Activated T-helper 1 cell treated with anti-CD3 and anti-CD28 coated beads, Interleukin-12 subunit alpha, Interleukin-12 subunit beta, Interleukin-2, Interleukin-4 antibody, amounts not matched to agents 30 ng/mL and 10 ng/mL and 1 ng/mL, durations not matched to agents 14 hours and 24 hours and 36 hours (primary cell): Measurements from ENCODE around the gene NLGN1. TPM values are rescaled to one million over a fixed set of nuclear protein-coding genes. Genes with fewer than 3 reads are reported as not detected.
"Not testable (repeated sequence)": the region's sequence is repeated elsewhere in the genome, so short reads cannot be mapped to it uniquely, and the experiment has no call there.

Experiments
- DNase-seq: peaks from one replicate; pipeline ENCODE4 v3.0.0; 2021; ENCODE audit warnings: low spot score
- H3K27ac Mint-ChIP-seq: one replicate; pipeline ENCODE4 v1.8.0; 2021; ENCODE audit warnings: mild to moderate bottlenecking, mixed read lengths
- H3K27me3 Mint-ChIP-seq: one replicate; pipeline ENCODE4 v1.8.0; 2022; ENCODE audit warnings: mild to moderate bottlenecking, moderate library complexity, mixed read lengths; ENCODE audit not compliant: insufficient read depth
- H3K36me3 Mint-ChIP-seq: one replicate; pipeline ENCODE4 v1.8.0; 2021; ENCODE audit warnings: low read depth, mixed read lengths
- H3K4me1 Mint-ChIP-seq: one replicate; pipeline ENCODE4 v1.8.0; 2021; ENCODE audit warnings: low read depth, mixed read lengths
- H3K4me3 Mint-ChIP-seq: one replicate; pipeline ENCODE4 v1.8.0; 2021; ENCODE audit warnings: mild to moderate bottlenecking, moderate library complexity, mixed read lengths
- H3K9me3 Mint-ChIP-seq: one replicate; pipeline ENCODE4 v1.8.0; 2021; ENCODE audit warnings: mixed read lengths
- intact Hi-C: fragments of 100-400 bp; cut with micrococcal nuclease; formaldehyde crosslinking; loops from one replicate; pipeline ENCODE4 v1.15.1; 2024
- total RNA-seq: library from RNA; stranded (reverse); gene quantifications from 2 replicates; pipeline ENCODE4 v1.2.3, GENCODE V29; 2022

The NLGN1 gene
- total RNA-seq, 1 donor from 2014 or later, result not detected

GRCh38 chr3:173545590-173545989 lies 148.0 kb downstream of the NLGN1 start:
- intact Hi-C loops, H3K9me3 Mint-ChIP-seq, H3K27me3 Mint-ChIP-seq, H3K36me3 Mint-ChIP-seq, DNase-seq, H3K27ac Mint-ChIP-seq, H3K4me3 Mint-ChIP-seq, H3K4me1 Mint-ChIP-seq: not testable (repeated sequence)

- DNase-seq, result no peak
- intact Hi-C loops, result no loop called here
- Mint-ChIP-seq H3K27me3 (no peaks in the 10 kb centered on the region), H3K9me3 (no peaks in the 10 kb centered on the region), H3K4me3 (no peak overlapping the region), H3K36me3 (no peaks in the 10 kb centered on the region), H3K4me1 (no peaks in the 10 kb centered on the region), H3K27ac (no peak overlapping the region)
Measured at GRCh38 chr3:173547070-173547469, 149.5 kb downstream of the NLGN1 start.

- Mint-ChIP-seq H3K27ac (no peak overlapping the region), H3K27me3 (no peaks in the 10 kb centered on the region), H3K9me3 (no peaks in the 10 kb centered on the region), H3K36me3 (no peaks in the 10 kb centered on the region), H3K4me3 (no peak overlapping the region), H3K4me1 (no peaks in the 10 kb centered on the region)
- DNase-seq, result no peak
- intact Hi-C loops, result no loop called here
Measured at GRCh38 chr3:173548261-173548660, 150.7 kb downstream of the NLGN1 start.

GRCh38 chr3:173552526-173552925 lies 155.0 kb downstream of the NLGN1 start:
- H3K4me3 Mint-ChIP-seq, result no peak overlapping the region
- H3K27me3 Mint-ChIP-seq, result no peaks in the 10 kb centered on the region

GRCh38 chr3:173553635-173554280 lies 156.2 kb downstream of the NLGN1 start:
- intact Hi-C loops, result no loop called here
- no peaks in the 10 kb centered on the region for H3K9me3 Mint-ChIP-seq
- H3K36me3 Mint-ChIP-seq, result no peaks in the 10 kb centered on the region
- no peak overlapping the region for H3K27ac Mint-ChIP-seq
- DNase-seq, result no peak
- H3K4me1 Mint-ChIP-seq, result no peaks in the 10 kb centered on the region
- no peaks in the 10 kb centered on the region for H3K27me3 Mint-ChIP-seq
- H3K4me3 Mint-ChIP-seq, result no peak overlapping the region

More at GRCh38 chr3:173552526-173552925, 155.0 kb downstream of the NLGN1 start:
- Mint-ChIP-seq H3K27ac (no peak overlapping the region), H3K4me1 (no peaks in the 10 kb centered on the region), H3K36me3 (no peaks in the 10 kb centered on the region), H3K9me3 (no peaks in the 10 kb centered on the region)
- DNase-seq, result no peak
- intact Hi-C loops, result no loop called here

- Mint-ChIP-seq H3K36me3 (no peaks in the 10 kb centered on the region), H3K27ac (no peak overlapping the region), H3K27me3 (no peaks in the 10 kb centered on the region), H3K9me3 (no peaks in the 10 kb centered on the region), H3K4me3 (no peak overlapping the region), H3K4me1 (no peaks in the 10 kb centered on the region)
- DNase-seq, result no peak
- intact Hi-C loops, result no loop called here
Measured at GRCh38 chr3:173556546-173556945, 159.0 kb downstream of the NLGN1 start.

GRCh38 chr3:173567997-173568396 lies 170.5 kb downstream of the NLGN1 start:
- intact Hi-C loops, result no loop called here
- no peaks in the 10 kb centered on the region for H3K27me3 Mint-ChIP-seq
- no peaks in the 10 kb centered on the region for H3K36me3 Mint-ChIP-seq
- no peaks in the 10 kb centered on the region for H3K4me1 Mint-ChIP-seq
- H3K27ac Mint-ChIP-seq, result no peak overlapping the region
- H3K4me3 Mint-ChIP-seq, result no peak overlapping the region
- DNase-seq, result no peak
- H3K9me3 Mint-ChIP-seq, result no peaks in the 10 kb centered on the region

GRCh38 chr3:173568623-173569022 lies 171.1 kb downstream of the NLGN1 start:
- intact Hi-C loops, result no loop called here
- no peaks in the 10 kb centered on the region for H3K4me1 Mint-ChIP-seq
- no peaks in the 10 kb centered on the region for H3K27me3 Mint-ChIP-seq
- no peak overlapping the region for H3K27ac Mint-ChIP-seq
- H3K4me3 Mint-ChIP-seq, result no peak overlapping the region
- no peaks in the 10 kb centered on the region for H3K36me3 Mint-ChIP-seq
- no peaks in the 10 kb centered on the region for H3K9me3 Mint-ChIP-seq
- no peak for DNase-seq

GRCh38 chr3:173583496-173583895 lies 186.0 kb downstream of the NLGN1 start:
- intact Hi-C loops, result no loop called here
- no peak overlapping the region for H3K27ac Mint-ChIP-seq
- H3K27me3 Mint-ChIP-seq, result peaks cover 20% of the 10 kb centered on the region
- H3K4me3 Mint-ChIP-seq, result no peak overlapping the region
- no peak for DNase-seq
- H3K36me3 Mint-ChIP-seq, result no peaks in the 10 kb centered on the region
- peaks cover 9% of the 10 kb centered on the region for H3K4me1 Mint-ChIP-seq
- H3K9me3 Mint-ChIP-seq, result no peaks in the 10 kb centered on the region

- no peaks in the 10 kb centered on the region for H3K36me3 Mint-ChIP-seq
- H3K4me3 Mint-ChIP-seq, result no peak overlapping the region
- intact Hi-C loops, result no loop called here
- H3K9me3 Mint-ChIP-seq, result no peaks in the 10 kb centered on the region
- peaks cover 9% of the 10 kb centered on the region for H3K4me1 Mint-ChIP-seq
- DNase-seq, result no peak
- peaks cover 20% of the 10 kb centered on the region for H3K27me3 Mint-ChIP-seq
- H3K27ac Mint-ChIP-seq, result no peak overlapping the region
Measured at GRCh38 chr3:173584093-173584837, 186.7 kb downstream of the NLGN1 start.

GRCh38 chr3:173584838-173585831 lies 187.6 kb downstream of the NLGN1 start:
- H3K9me3 Mint-ChIP-seq, result no peaks in the 10 kb centered on the region
- no peak overlapping the region for H3K27ac Mint-ChIP-seq
- H3K27me3 Mint-ChIP-seq, result peaks cover 20% of the 10 kb centered on the region
- peaks cover 9% of the 10 kb centered on the region for H3K4me1 Mint-ChIP-seq
- intact Hi-C loops, result loop anchor here (5.0 kb wide), 1 partner anchor 188 kb away; the partner anchor contains the start of gene NLGN1
- H3K36me3 Mint-ChIP-seq, result no peaks in the 10 kb centered on the region
- H3K4me3 Mint-ChIP-seq, result no peak overlapping the region
- DNase-seq, result no peak

GRCh38 chr3:173586166-173586565 lies 188.6 kb downstream of the NLGN1 start:
- no peak overlapping the region for H3K4me3 Mint-ChIP-seq
- no peak for DNase-seq
- no peaks in the 10 kb centered on the region for H3K9me3 Mint-ChIP-seq
- intact Hi-C loops, result loop anchor here (5.0 kb wide), 1 partner anchor 189 kb away; the partner anchor contains the start of gene NLGN1
- peaks cover 9% of the 10 kb centered on the region for H3K4me1 Mint-ChIP-seq
- H3K36me3 Mint-ChIP-seq, result no peaks in the 10 kb centered on the region
- H3K27me3 Mint-ChIP-seq, result peaks cover 20% of the 10 kb centered on the region
- H3K27ac Mint-ChIP-seq, result no peak overlapping the region
